Measurements from ENCODE around the gene WWOX. TPM values are rescaled to one million over a fixed set of nuclear protein-coding genes. Genes with fewer than 3 reads are reported as not detected.

WWOX gene
- total and polyA plus RNA-seq, 7 donors = 7.1 to 46.8 (median 16.1) TPM

DNA sequence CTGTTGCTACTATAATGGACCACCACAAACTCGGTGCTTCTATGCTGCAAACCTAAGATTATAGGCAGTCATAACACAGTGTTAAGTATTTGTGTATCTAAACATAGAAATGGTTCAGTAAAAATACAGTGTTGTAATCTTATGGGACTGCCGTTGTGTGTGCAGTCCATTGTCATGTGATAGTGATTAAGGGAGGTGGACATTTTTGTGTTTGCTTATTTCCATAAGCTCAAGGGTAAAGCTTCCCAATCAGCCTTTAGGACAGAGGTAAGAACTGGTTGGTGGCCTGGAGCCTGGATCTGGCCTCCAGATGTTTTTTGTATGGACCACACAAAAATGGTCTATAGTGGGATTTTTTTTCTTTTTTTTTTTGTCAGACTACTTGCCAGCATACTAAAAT, 29.9 kb downstream of the WWOX start:
- no peak overlapping the region for H3K27ac ChIP-seq
- 59 to 70% methylated on average over 2 of the region's 2 CpGs for WGBS, 2 donors
- H3K4me3 ChIP-seq = no peak overlapping the region
- intact Hi-C loops (cut with DNase I) = loop anchor here (10.0 kb wide), 1 partner anchor 1955 kb away; no protein-coding TSS in a partner anchor
- H3K27me3 ChIP-seq = no peaks in the 10 kb centered on the region
- no peak for DNase-seq
- H3K4me1 ChIP-seq = peaks cover 0 to 15% (median 12%) of the 10 kb centered on the region in 4 donors
- no peaks in the 10 kb centered on the region for H3K36me3 ChIP-seq
- TF ChIP-seq, protein P1, sequence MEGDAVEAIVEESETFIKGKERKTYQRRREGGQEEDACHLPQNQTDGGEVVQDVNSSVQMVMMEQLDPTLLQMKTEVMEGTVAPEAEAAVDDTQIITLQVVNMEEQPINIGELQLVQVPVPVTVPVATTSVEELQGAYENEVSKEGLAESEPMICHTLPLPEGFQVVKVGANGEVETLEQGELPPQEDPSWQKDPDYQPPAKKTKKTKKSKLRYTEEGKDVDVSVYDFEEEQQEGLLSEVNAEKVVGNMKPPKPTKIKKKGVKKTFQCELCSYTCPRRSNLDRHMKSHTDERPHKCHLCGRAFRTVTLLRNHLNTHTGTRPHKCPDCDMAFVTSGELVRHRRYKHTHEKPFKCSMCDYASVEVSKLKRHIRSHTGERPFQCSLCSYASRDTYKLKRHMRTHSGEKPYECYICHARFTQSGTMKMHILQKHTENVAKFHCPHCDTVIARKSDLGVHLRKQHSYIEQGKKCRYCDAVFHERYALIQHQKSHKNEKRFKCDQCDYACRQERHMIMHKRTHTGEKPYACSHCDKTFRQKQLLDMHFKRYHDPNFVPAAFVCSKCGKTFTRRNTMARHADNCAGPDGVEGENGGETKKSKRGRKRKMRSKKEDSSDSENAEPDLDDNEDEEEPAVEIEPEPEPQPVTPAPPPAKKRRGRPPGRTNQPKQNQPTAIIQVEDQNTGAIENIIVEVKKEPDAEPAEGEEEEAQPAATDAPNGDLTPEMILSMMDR (IDR thresholded peaks at IDR 0.05) = no peak
- TF ChIP-seq POLR2AphosphoS5 (IDR thresholded peaks at IDR 0.05) = no peak
- no peak for TF ChIP-seq POLR2A (IDR thresholded peaks at IDR 0.05)
- no peak for TF ChIP-seq EP300 (IDR thresholded peaks at IDR 0.05)
- no peaks in the 10 kb centered on the region for H3K9me3 ChIP-seq

DNA sequence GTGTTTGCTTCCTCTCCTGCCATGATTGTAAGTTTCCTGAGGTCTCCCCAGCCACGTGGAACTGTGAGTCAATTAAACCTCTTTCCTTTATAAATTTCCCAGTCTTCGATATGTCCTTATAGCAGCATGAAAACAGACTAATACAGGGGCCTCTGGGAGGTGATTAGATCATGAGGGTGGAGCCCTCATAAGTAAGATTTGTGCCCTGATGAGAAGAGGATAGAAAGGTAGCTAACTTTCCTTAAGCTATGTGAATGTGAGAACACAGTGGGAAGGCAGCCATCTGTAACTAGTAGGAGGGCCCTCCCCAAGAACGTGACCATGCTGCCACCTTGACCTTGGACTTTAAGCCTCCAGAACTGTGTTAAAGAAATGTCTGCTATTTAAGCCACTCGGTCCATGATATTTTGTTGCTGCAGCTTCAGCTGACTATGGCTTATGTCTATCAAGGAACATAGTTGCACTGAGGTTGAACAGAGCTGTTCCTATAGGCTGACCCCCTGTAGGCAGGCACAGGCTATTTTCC, 30.7 kb downstream of the WWOX start:
- Histone ChIP-seq H3K36me3 (no peaks in the 10 kb centered on the region), H3K4me3 (no peak overlapping the region), H3K9me3 (no peaks in the 10 kb centered on the region), H3K27ac (no peak overlapping the region), H3K27me3 (no peaks in the 10 kb centered on the region), H3K4me1 (peaks cover 0 to 15% (median 12%) of the 10 kb centered on the region in 4 donors)
- WGBS, 2 donors = 78 to 90% methylated on average over 4 of the region's 4 CpGs
- TF ChIP-seq POLR2A (IDR thresholded peaks at IDR 0.05) = no peak
- no peak for TF ChIP-seq POLR2AphosphoS5 (IDR thresholded peaks at IDR 0.05)
- TF ChIP-seq, protein P1 (IDR thresholded peaks at IDR 0.05) = no peak
- no peak for TF ChIP-seq EP300 (IDR thresholded peaks at IDR 0.05)
- DNase-seq = no peak
- intact Hi-C loops (cut with DNase I) = no loop called here

DNA sequence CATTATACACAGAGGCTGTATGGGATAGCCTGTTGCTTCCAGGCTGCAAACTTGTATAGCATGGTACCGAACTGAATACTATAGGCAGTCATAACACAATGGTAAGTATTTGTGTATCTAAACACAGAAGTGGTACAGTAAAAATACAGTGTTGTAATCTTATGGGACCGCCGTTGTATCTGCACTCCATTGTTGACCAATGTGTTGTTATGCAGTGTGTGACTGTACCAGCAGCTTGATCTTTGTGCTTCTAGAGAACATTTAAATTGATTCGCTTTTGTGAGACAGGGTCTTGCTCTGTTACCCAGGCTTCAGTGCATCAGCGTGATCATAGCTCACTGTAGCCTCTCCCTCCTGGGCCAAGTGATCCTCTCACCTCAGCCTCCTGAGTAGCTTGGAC, 31.5 kb downstream of the WWOX start:
- intact Hi-C loops (cut with DNase I) = no loop called here
- Histone ChIP-seq H3K36me3 (no peaks in the 10 kb centered on the region), H3K27ac (no peak overlapping the region), H3K4me1 (peaks cover 0 to 15% (median 12%) of the 10 kb centered on the region in 4 donors), H3K4me3 (no peak overlapping the region), H3K9me3 (no peaks in the 10 kb centered on the region), H3K27me3 (no peaks in the 10 kb centered on the region)
- DNase-seq = no peak
- 74 to 78% methylated on average over 5 of the region's 5 CpGs for WGBS, 2 donors
- TF ChIP-seq, protein P1 (IDR thresholded peaks at IDR 0.05) = no peak
- TF ChIP-seq EP300 (IDR thresholded peaks at IDR 0.05) = no peak
- no peak for TF ChIP-seq POLR2A (IDR thresholded peaks at IDR 0.05)
- no peak for TF ChIP-seq POLR2AphosphoS5 (IDR thresholded peaks at IDR 0.05)

DNA sequence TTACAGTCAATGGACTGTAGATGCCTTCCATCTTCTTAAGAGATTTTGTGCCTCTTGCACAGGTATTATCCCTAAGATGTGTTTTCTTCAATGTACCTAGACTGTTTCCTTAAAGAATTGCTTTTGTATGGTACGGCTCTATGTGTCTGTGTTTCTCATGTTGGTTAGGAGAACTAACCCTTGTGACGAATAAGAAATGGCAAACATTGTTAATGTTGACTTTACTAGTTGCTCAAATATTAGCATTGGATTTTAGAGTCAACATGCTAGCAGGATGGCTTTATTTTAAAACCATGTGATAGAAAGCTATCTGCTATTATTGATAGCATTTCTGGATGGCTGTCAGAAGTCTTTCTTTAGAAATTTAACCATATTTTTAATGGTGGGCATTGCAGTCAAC, 34.5 kb downstream of the WWOX start:
- Histone ChIP-seq H3K27ac (no peak overlapping the region), H3K4me1 (no peaks in the 10 kb centered on the region), H3K36me3 (no peaks in the 10 kb centered on the region), H3K27me3 (no peaks in the 10 kb centered on the region), H3K4me3 (no peak overlapping the region), H3K9me3 (no peaks in the 10 kb centered on the region)
- 18 to 74% methylated on average over 2 of the region's 2 CpGs for WGBS, 2 donors
- intact Hi-C loops (cut with DNase I) = no loop called here
- DNase-seq = no peak
- TF ChIP-seq POLR2AphosphoS5 (IDR thresholded peaks at IDR 0.05) (no peak), EP300 (IDR thresholded peaks at IDR 0.05) (no peak), POLR2A (IDR thresholded peaks at IDR 0.05) (no peak)
- TF ChIP-seq, protein P1 (IDR thresholded peaks at IDR 0.05) = no peak
